H1 (cell line): ENCODE data around the gene EDC3. TPM values are rescaled to one million over a fixed set of nuclear protein-coding genes. Genes with fewer than 3 reads are reported as not detected.

ENCODE experiments used
- CTCF ChIA-PET: fragments of 300-600 bp; sonication (Branson Sonifier 250); formaldehyde crosslinking; loops from one replicate; lab custom pipeline; 2021; ENCODE audit not compliant: partially characterized antibody; lab: Charles Lee
- POLR2A ChIA-PET: fragments of 300-600 bp; sonication (Branson Sonifier 250); formaldehyde crosslinking; loops from one replicate; lab custom pipeline; 2021; ENCODE audit warnings: inconsistent platforms; ENCODE audit not compliant: partially characterized antibody; lab: Charles Lee
- DNase-seq, 2 experiments: peaks; one replicate each; pipeline versions ENCODE4 v3.0.0 to v3.0.0-alpha.2; 2010 to 2022; ENCODE audit warnings: low spot score in 2 of 2, low read depth in 1 of 2, mixed read lengths in 1 of 2
- FAIRE-seq: peaks from 2 replicates; lab custom pipeline; 2011; peaks lifted over from hg19 to GRCh38; lab: Jason Lieb, UNC
- H2AFZ ChIP-seq: 2 replicates; pipeline ENCODE4 v1.8.1; 2012; ENCODE audit warnings: low read length, inconsistent platforms
- H2AK5ac ChIP-seq: 2 replicates; pipeline ENCODE4 v1.6.1; 2013; ENCODE audit warnings: low read depth, low read length
- H2BK120ac ChIP-seq: replicated peaks from 2 replicates; pipeline ENCODE3; 2013; ENCODE audit warnings: low read depth, low read length, inconsistent platforms
- H2BK12ac ChIP-seq: 2 replicates; pipeline ENCODE4 v1.6.1; 2013; ENCODE audit warnings: low read depth, low read length
- H2BK15ac ChIP-seq: 2 replicates; pipeline ENCODE4 v1.6.1; 2013; ENCODE audit warnings: low read length
- H2BK20ac ChIP-seq: 2 replicates; pipeline ENCODE4 v1.6.1; 2013; ENCODE audit warnings: low read length
- H2BK5ac ChIP-seq: 2 replicates; pipeline ENCODE4 v1.6.1; 2013; ENCODE audit warnings: low read depth, low read length
- H3K14ac ChIP-seq: 2 replicates; pipeline ENCODE4 v1.6.1; 2013; ENCODE audit warnings: inconsistent platforms; ENCODE audit not compliant: insufficient read length
- H3K18ac ChIP-seq: 2 replicates; pipeline ENCODE4 v1.6.1; 2013; ENCODE audit warnings: low read length; ENCODE audit errors: extremely low read depth
- H3K23ac ChIP-seq: 2 replicates; pipeline ENCODE4 v1.6.1; 2013; ENCODE audit warnings: inconsistent platforms; ENCODE audit not compliant: insufficient read length
- H3K23me2 ChIP-seq: 2 replicates; pipeline ENCODE4 v1.6.1; 2013; ENCODE audit warnings: low read depth, low read length
- H3K27ac ChIP-seq: 2 replicates; pipeline ENCODE4 v1.6.1; 2011; ENCODE audit warnings: low read depth, low read length, inconsistent platforms
- H3K27me3 ChIP-seq, 4 experiments: replicated peaks in 1 of 4; 1 replicate in 1 of 4; 2 replicates in 3 of 4; pipeline versions ENCODE4 v1.6.1 to v1.8.1; 2011 to 2013; ENCODE audit warnings: low read length in 3 of 4, mild to moderate bottlenecking in 3 of 4, inconsistent platforms in 2 of 4, mixed read lengths in 2 of 4, moderate library complexity in 1 of 4; ENCODE audit not compliant: control insufficient read depth in 3 of 4, insufficient read depth in 3 of 4; ENCODE audit errors: extremely low read depth in 1 of 4
- H3K36me3 ChIP-seq, 4 experiments: 2 replicates each; pipeline versions ENCODE4 v1.6.1 to v1.8.1; 2011 to 2013; ENCODE audit warnings: mild to moderate bottlenecking in 4 of 4, low read length in 3 of 4, moderate library complexity in 2 of 4, control low read depth in 1 of 4, inconsistent platforms in 1 of 4; ENCODE audit not compliant: insufficient read depth in 4 of 4, control insufficient read depth in 2 of 4
- H3K4ac ChIP-seq: replicated peaks from 2 replicates; pipeline ENCODE3; 2013; ENCODE audit warnings: low read length, low read depth, mixed read lengths, inconsistent platforms; ENCODE audit not compliant: insufficient read length
- H3K4me1 ChIP-seq, 4 experiments: replicated peaks in 1 of 4; 1 replicate in 1 of 4; 2 replicates in 3 of 4; pipeline versions ENCODE4 v1.6.1 to v1.8.1; 2011 to 2013; ENCODE audit warnings: low read length in 3 of 4, inconsistent platforms in 2 of 4, mixed read lengths in 1 of 4; ENCODE audit not compliant: insufficient read depth in 4 of 4, control insufficient read depth in 3 of 4
- H3K4me2 ChIP-seq, 2 experiments: 2 replicates each; pipeline versions ENCODE4 v1.6.1 to v1.8.1; 2011 to 2013; ENCODE audit warnings: low read depth in 2 of 2, low read length in 2 of 2, control low read depth in 1 of 2, inconsistent platforms in 1 of 2, mild to moderate bottlenecking in 1 of 2; ENCODE audit not compliant: insufficient read depth in 1 of 2
- H3K4me3 ChIP-seq, 4 experiments: fragments of 200-600, 300-600 bp in 1 of 4; sonication (generic), shearing (Covaris generic), sonication (Bioruptor Twin) in 1 of 4; 2 replicates each; pipeline versions ENCODE4 v1.5.1 to v1.8.1; 2011 to 2016; ENCODE audit warnings: low read length in 4 of 4, low read depth in 3 of 4, control low read depth in 2 of 4, inconsistent platforms in 2 of 4, mild to moderate bottlenecking in 2 of 4, mixed read lengths in 1 of 4, moderate library complexity in 1 of 4; ENCODE audit not compliant: insufficient read depth in 2 of 4; ENCODE audit errors: extremely low read depth in 1 of 4
- H3K56ac ChIP-seq: replicated peaks from 2 replicates; pipeline ENCODE3; 2013; ENCODE audit warnings: low read depth, mild to moderate bottlenecking, mixed read lengths, low read length, inconsistent platforms; ENCODE audit not compliant: insufficient read length
- H3K79me1 ChIP-seq: 2 replicates; pipeline ENCODE4 v1.6.1; 2013; ENCODE audit warnings: low read depth, low read length, control low read depth
- H3K79me2 ChIP-seq, 2 experiments: 2 replicates each; pipeline versions ENCODE4 v1.6.1 to v1.8.1; 2012 to 2013; ENCODE audit warnings: low read length in 2 of 2, mild to moderate bottlenecking in 2 of 2, inconsistent platforms in 1 of 2; ENCODE audit not compliant: insufficient read depth in 2 of 2, control insufficient read depth in 1 of 2
- H3K9ac ChIP-seq, 4 experiments: replicated peaks in 1 of 4; 1 replicate in 1 of 4; 2 replicates in 3 of 4; pipeline versions ENCODE4 v1.6.1 to v1.8.1; 2011 to 2013; ENCODE audit warnings: low read depth in 3 of 4, low read length in 3 of 4, control low read depth in 2 of 4, mild to moderate bottlenecking in 2 of 4, moderate library complexity in 2 of 4, inconsistent platforms in 1 of 4; ENCODE audit errors: extremely low read depth in 1 of 4
- H3K9me3 ChIP-seq, 2 experiments: 2 replicates each; pipeline versions ENCODE4 v1.6.1 to v1.8.1; 2012 to 2013; ENCODE audit warnings: mild to moderate bottlenecking in 2 of 2, moderate library complexity in 2 of 2, control low read depth in 1 of 2, inconsistent platforms in 1 of 2, low read depth in 1 of 2, low read length in 1 of 2, mixed read lengths in 1 of 2; ENCODE audit not compliant: insufficient read depth in 2 of 2
- H4K20me1 ChIP-seq, 2 experiments: replicated peaks in 1 of 2; 2 replicates each; pipeline versions ENCODE3 to v1.8.1; 2011 to 2013; ENCODE audit warnings: inconsistent platforms in 2 of 2, low read length in 2 of 2, mild to moderate bottlenecking in 1 of 2; ENCODE audit not compliant: insufficient read depth in 2 of 2, control insufficient read depth in 1 of 2
- H4K5ac ChIP-seq: 2 replicates; pipeline ENCODE4 v1.6.1; 2013; ENCODE audit warnings: low read length, low read depth, mixed read lengths, inconsistent platforms; ENCODE audit not compliant: insufficient read length
- H4K8ac ChIP-seq: 2 replicates; pipeline ENCODE4 v1.8.0; 2013; ENCODE audit warnings: mild to moderate bottlenecking, moderate library complexity, low read length, inconsistent platforms; ENCODE audit not compliant: insufficient read depth; ENCODE audit errors: extremely low read depth
- H4K91ac ChIP-seq: replicated peaks from 2 replicates; pipeline ENCODE3; 2013; ENCODE audit warnings: low read length, mixed read lengths, inconsistent platforms; ENCODE audit not compliant: insufficient read length
- WGBS, 2 experiments: shearing (Covaris generic) in 1 of 2; methylation state at CpG; one replicate each; pipeline versions ENCODE4 v1.1.6 to v1.1.7; 2013 to 2015; ENCODE audit warnings: low lambda C conversion rate in 2 of 2, mixed read lengths in 2 of 2, inconsistent platforms in 1 of 2, low coverage in 1 of 2, missing lambda C conversion rate in 1 of 2; ENCODE audit not compliant: insufficient replicate concordance in 2 of 2, insufficient coverage in 1 of 2, insufficient read length in 1 of 2; ENCODE audit errors: extremely low coverage in 1 of 2, missing lambda C conversion rate in 1 of 2; 5-methylcytosine and 5-hydroxymethylcytosine counted together
- polyA plus RNA-seq, 7 experiments: library from polyadenylated mRNA; depleted of rRNA in 3 of 7; stranded (reverse) in 5 of 7; unstranded in 2 of 7; fragments of >200 nt in 5 of 7; fragments of 200-250 nt in 2 of 7; gene quantifications; 1 replicate in 5 of 7; 2 replicates in 1 of 7; 4 replicates in 1 of 7; pipeline versions ENCODE4 v1.2.1 to v1.2.3, GENCODE V29; 2011 to 2013; ENCODE audit warnings: missing spikeins in 2 of 7, mixed read lengths in 2 of 7
- total RNA-seq: library from RNA; stranded (reverse); fragmentation: NEBNext Ultra II Directional; extraction: Animal tissue kit (Norgen Biotek cat#: 25700); gene quantifications from 2 replicates; pipeline ENCODE4 v1.2.1, GENCODE V29; 2021

Gene EDC3
- total and polyA plus RNA-seq, 2 of the 8 experiments (the other 6 are each of a cell fraction or from before 2014, with no cell fraction given) = 45.0 to 50.8 TPM

GRCh38 chr15:74631408-74631807, 64.4 kb downstream of the EDC3 start:
- no peak overlapping the region for H2BK120ac ChIP-seq
- no peak overlapping the region for H2BK20ac ChIP-seq
- no peak overlapping the region for H2BK15ac ChIP-seq
- H4K8ac ChIP-seq = no peak overlapping the region
- H3K27me3 ChIP-seq = no peaks in the 10 kb centered on the region
- ChIA-PET CTCF (interaction anchor here (0.6 to 37.5 kb wide), 39 partner anchors 8 to 330 kb away, joined by 3 to 1439 read pairs (median 4); partner anchors contain the start of genes CLK3, CSK, CYP1A1 and CYP1A2), POLR2A (interaction anchor here (0.9 to 8.4 kb wide), 6 partner anchors 9 to 138 kb away, joined by 3 to 81 read pairs (median 6); partner anchors contain the start of gene EDC3)
- H3K36me3 ChIP-seq = peaks cover 27 to 47% (median 32%) of the 10 kb centered on the region in 4 experiments
- H3K23ac ChIP-seq = no peak overlapping the region
- no peak overlapping the region for H2AK5ac ChIP-seq
- H3K4ac ChIP-seq = no peak overlapping the region
- DNase-seq = no peak
- H3K27ac ChIP-seq = no peak overlapping the region
- H3K9me3 ChIP-seq = no peaks in the 10 kb centered on the region
- H3K4me3 ChIP-seq = no peak overlapping the region
- no peaks in the 10 kb centered on the region for H3K23me2 ChIP-seq
- no peaks in the 10 kb centered on the region for H3K4me1 ChIP-seq
- H4K91ac ChIP-seq = no peak overlapping the region
- no peak overlapping the region for H2AFZ ChIP-seq
- no peak overlapping the region for H4K5ac ChIP-seq
- WGBS, 2 experiments = 92% methylated on average over 3 of the region's 3 CpGs; no CpG with 5 or more reads in 1 of the 2 experiments
- H3K18ac ChIP-seq = no peak overlapping the region
- no peak for FAIRE-seq
- H3K79me1 ChIP-seq = no peaks in the 10 kb centered on the region
- peaks cover 10 to 33% of the 10 kb centered on the region in 2 experiments for H4K20me1 ChIP-seq
- H3K4me2 ChIP-seq = no peak overlapping the region
- H3K14ac ChIP-seq = no peak overlapping the region
- no peak overlapping the region for H3K9ac ChIP-seq
- H3K56ac ChIP-seq = no peak overlapping the region
- no peak overlapping the region for H2BK5ac ChIP-seq
- H3K79me2 ChIP-seq = no peaks in the 10 kb centered on the region
- no peak overlapping the region for H2BK12ac ChIP-seq
